OCI-LY3 (cell line): Measurements from ENCODE around the gene ALPG.

Source experiments
- CTCF ChIP-seq: fragments of 200-600, 300-600 bp; sonication (generic); IDR thresholded peaks from 2 replicates; pipeline ENCODE4 v1.5.1; 2014; ENCODE audit warnings: antibody characterized with exemption, low read length, low read depth
- EZH2phosphoT487 ChIP-seq: fragments of 200-600 bp; shearing (Covaris generic); IDR thresholded peaks from 2 replicates; pipeline ENCODE4 v1.6.1; 2018; ENCODE audit warnings: antibody characterized with exemption, mixed run types, low read depth

- TF ChIP-seq CTCF (no peak), EZH2phosphoT487 (no peak)
Measured at GRCh38 chr2:232390661-232391060, 16.0 kb upstream of the ALPG start.
